Amygdala (tissue), 56 donors: ENCODE measurements around the gene TBXAS1.
A peak's percentile ranks its signal among the peaks of the same experiment; 100 is the strongest.

ENCODE experiments used
- DNase-seq, 56 donors: peaks; one replicate each; lab custom pipeline; 2025; lab: John Stamatoyannopoulos, UW

The TBXAS1 gene

GRCh38 chr7:139941421-139941820, 112.4 kb downstream of the TBXAS1 start:
- DNase-seq: no peak

GRCh38 chr7:139941866-139942265, 112.8 kb downstream of the TBXAS1 start:
- no peak for DNase-seq

GRCh38 chr7:139942636-139943035, 113.6 kb downstream of the TBXAS1 start:
- DNase-seq: no peak

GRCh38 chr7:139943401-139943800, 114.3 kb downstream of the TBXAS1 start:
- DNase-seq: peak in 2 of 56 donors; percentile 8 to 18

- no peak for DNase-seq
Measured at GRCh38 chr7:139944248-139944647, 115.2 kb downstream of the TBXAS1 start.

- no peak for DNase-seq
Measured at GRCh38 chr7:139946533-139946932, 117.5 kb downstream of the TBXAS1 start.

GRCh38 chr7:139947021-139947420, 118.0 kb downstream of the TBXAS1 start:
- DNase-seq: no peak

- no peak for DNase-seq
Measured at GRCh38 chr7:139948167-139948566, 119.1 kb downstream of the TBXAS1 start.

- no peak for DNase-seq
Measured at GRCh38 chr7:139948587-139949335, 119.7 kb downstream of the TBXAS1 start.

- no peak for DNase-seq
Measured at GRCh38 chr7:139949629-139950028, 120.6 kb downstream of the TBXAS1 start.

GRCh38 chr7:139950881-139951525, 121.9 kb downstream of the TBXAS1 start:
- DNase-seq: no peak

GRCh38 chr7:139953229-139953628, 124.2 kb downstream of the TBXAS1 start:
- no peak for DNase-seq

GRCh38 chr7:139955109-139955820, 126.2 kb downstream of the TBXAS1 start:
- no peak for DNase-seq

GRCh38 chr7:139958599-139959284, 129.7 kb downstream of the TBXAS1 start:
- no peak for DNase-seq

- no peak for DNase-seq
Measured at GRCh38 chr7:139959285-139959628, 130.2 kb downstream of the TBXAS1 start.

- no peak for DNase-seq
Measured at GRCh38 chr7:139959718-139960117, 130.7 kb downstream of the TBXAS1 start.

GRCh38 chr7:139960157-139960556, 131.1 kb downstream of the TBXAS1 start:
- DNase-seq: no peak

- no peak for DNase-seq
Measured at GRCh38 chr7:139965942-139966628, 137.0 kb downstream of the TBXAS1 start.

- no peak for DNase-seq
Measured at GRCh38 chr7:139966949-139967348, 137.9 kb downstream of the TBXAS1 start.

GRCh38 chr7:139968931-139969330, 139.9 kb downstream of the TBXAS1 start:
- DNase-seq: no peak
